Measurements from ENCODE around the gene NFASC. TPM values are rescaled to one million over a fixed set of nuclear protein-coding genes. Genes with fewer than 3 reads are reported as not detected.

Gene NFASC
- total RNA-seq, 1 experiment from 2014 or later, result 1.6 TPM

DNA sequence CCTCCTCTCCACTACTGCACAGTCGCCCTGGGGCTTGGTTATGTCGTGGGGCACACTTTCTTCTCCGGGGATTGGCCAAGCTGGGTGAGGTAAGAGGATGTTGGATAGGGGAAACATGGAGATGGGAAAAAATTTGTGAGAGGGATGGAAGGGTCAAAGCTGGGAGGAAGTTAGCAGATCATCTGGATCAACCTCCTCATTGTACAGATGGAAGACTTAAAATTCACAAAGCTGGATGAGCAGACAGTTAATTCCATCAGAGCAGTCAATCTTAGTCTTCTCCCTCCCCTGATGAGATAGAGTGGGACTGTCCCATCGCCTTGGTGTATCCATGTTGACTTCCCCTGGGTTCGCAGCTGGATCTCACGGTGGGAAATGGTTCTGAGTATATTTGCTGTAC is 102.8 kb downstream of the NFASC start:
- Histone ChIP-seq H3K4me1 (ENCODE audit: insufficient read depth, low read length) (peaks cover 5% of the 10 kb centered on the region), H3K9me3 (ENCODE audit: low read length) (no peaks in the 10 kb centered on the region), H3K4me3 (ENCODE audit: low read length) (no peak overlapping the region), H3K27ac (ENCODE audit: low read length) (no peak overlapping the region), H3K4me2 (ENCODE audit: low read length) (no peak overlapping the region), H4K20me1 (ENCODE audit: low read length) (no peaks in the 10 kb centered on the region), H3K9ac (ENCODE audit: low read length) (no peak overlapping the region), H3F3A (ENCODE audit: low read length, unreplicated experiment) (no peaks in the 10 kb centered on the region), H3K27me3 (ENCODE audit: low read length) (peaks cover 7% of the 10 kb centered on the region; the same call in 1 of the 2 replicates), H3K79me2 (ENCODE audit: low read length) (no peaks in the 10 kb centered on the region), H3K36me3 (ENCODE audit: low read depth, low read length) (no peaks in the 10 kb centered on the region), H2AFZ (ENCODE audit: low read length) (no peak overlapping the region), H3K9me2 (replicated peaks; ENCODE audit: low read length) (no peaks in the 10 kb centered on the region)
- no TSS peak for BruUV-seq (replicated peaks)
- ChIA-PET CTCF (interaction anchor here (0.6 to 1.6 kb wide), 2 partner anchors 88 to 163 kb away, joined by 4 to 6 read pairs; no protein-coding TSS in a partner anchor), POLR2A (ENCODE audit: unreplicated experiment) (no interaction called here)
- TF ChIP-seq EZH2 (IDR thresholded peaks at IDR 0.05; ENCODE audit: low read length, unreplicated experiment), result no peak
- TF ChIP-seq, protein P1, sequence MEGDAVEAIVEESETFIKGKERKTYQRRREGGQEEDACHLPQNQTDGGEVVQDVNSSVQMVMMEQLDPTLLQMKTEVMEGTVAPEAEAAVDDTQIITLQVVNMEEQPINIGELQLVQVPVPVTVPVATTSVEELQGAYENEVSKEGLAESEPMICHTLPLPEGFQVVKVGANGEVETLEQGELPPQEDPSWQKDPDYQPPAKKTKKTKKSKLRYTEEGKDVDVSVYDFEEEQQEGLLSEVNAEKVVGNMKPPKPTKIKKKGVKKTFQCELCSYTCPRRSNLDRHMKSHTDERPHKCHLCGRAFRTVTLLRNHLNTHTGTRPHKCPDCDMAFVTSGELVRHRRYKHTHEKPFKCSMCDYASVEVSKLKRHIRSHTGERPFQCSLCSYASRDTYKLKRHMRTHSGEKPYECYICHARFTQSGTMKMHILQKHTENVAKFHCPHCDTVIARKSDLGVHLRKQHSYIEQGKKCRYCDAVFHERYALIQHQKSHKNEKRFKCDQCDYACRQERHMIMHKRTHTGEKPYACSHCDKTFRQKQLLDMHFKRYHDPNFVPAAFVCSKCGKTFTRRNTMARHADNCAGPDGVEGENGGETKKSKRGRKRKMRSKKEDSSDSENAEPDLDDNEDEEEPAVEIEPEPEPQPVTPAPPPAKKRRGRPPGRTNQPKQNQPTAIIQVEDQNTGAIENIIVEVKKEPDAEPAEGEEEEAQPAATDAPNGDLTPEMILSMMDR (conservative IDR thresholded peaks at IDR 0.05; ENCODE audit: low read depth, low read length), result no peak
- no peak for TF ChIP-seq EZH2phosphoT487 (IDR thresholded peaks at IDR 0.05; ENCODE audit: borderline replicate concordance, low read length)
- DNase-seq (no peak), ATAC-seq (no peak)
- intact Hi-C loops (cut with micrococcal nuclease), result no loop called here

DNA sequence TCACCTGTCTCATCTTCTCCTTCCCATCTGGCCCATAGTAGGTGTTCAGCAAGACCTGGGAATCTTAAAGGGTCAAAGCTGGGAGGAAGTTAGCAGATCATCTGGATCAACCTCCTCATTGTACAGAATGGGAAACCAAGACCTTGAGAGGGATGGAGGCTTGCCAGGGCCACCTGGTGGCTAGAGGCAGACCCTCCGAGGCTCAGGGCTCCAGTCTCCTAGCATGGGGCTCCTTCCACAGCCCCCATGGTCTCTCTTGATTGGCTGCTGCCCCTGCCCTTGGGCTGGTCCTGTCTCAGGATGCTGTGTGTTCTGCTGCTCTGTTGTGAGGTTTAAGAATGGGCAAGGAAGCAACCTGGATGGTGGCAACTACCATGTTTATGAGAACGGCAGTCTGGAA is 103.7 kb downstream of the NFASC start:
- POLR2A ChIA-PET (ENCODE audit: unreplicated experiment), result no interaction called here

DNA sequence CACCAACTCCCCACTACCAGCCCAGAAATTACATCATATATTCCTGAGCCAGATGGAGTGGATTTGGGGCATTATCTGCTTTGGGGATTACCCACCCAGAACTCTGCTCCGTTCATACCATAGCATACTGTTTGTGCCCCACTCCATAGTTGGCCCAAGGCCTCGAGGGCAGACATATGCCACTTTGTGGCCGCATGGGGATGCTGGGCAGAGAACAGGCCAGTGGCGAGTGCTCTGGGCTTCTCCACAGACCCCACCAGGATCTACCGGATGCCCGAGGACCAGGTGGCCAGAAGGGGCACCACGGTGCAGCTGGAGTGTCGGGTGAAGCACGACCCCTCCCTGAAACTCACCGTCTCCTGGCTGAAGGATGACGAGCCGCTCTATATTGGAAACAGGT is 104.4 kb downstream of the NFASC start:
- no peaks in the 10 kb centered on the region for H3K9me3 ChIP-seq (ENCODE audit: low read length)
- no peaks in the 10 kb centered on the region for H4K20me1 ChIP-seq (ENCODE audit: low read length)
- no peak overlapping the region for H2AFZ ChIP-seq (ENCODE audit: low read length)
- no peaks in the 10 kb centered on the region for H3F3A ChIP-seq (ENCODE audit: low read length, unreplicated experiment)
- no peak overlapping the region for H3K4me3 ChIP-seq (ENCODE audit: low read length)
- TF ChIP-seq, protein P1 (conservative IDR thresholded peaks at IDR 0.05; ENCODE audit: low read depth, low read length), result no peak
- TF ChIP-seq EZH2phosphoT487 (IDR thresholded peaks at IDR 0.05; ENCODE audit: borderline replicate concordance, low read length) (no peak), EZH2 (IDR thresholded peaks at IDR 0.05; ENCODE audit: low read length, unreplicated experiment) (no peak)
- no peak overlapping the region for H3K9ac ChIP-seq (ENCODE audit: low read length)
- H3K27me3 ChIP-seq (ENCODE audit: low read length), result peaks cover 19% of the 10 kb centered on the region
- no peak overlapping the region for H3K27ac ChIP-seq (ENCODE audit: low read length)
- peaks cover 5% of the 10 kb centered on the region for H3K4me1 ChIP-seq (ENCODE audit: insufficient read depth, low read length)
- no peak overlapping the region for H3K4me2 ChIP-seq (ENCODE audit: low read length)
- no TSS peak for BruUV-seq (replicated peaks)
- DNase-seq (no peak), ATAC-seq (no peak)
- ChIA-PET CTCF (interaction anchor here (1.0 kb wide), 1 partner anchor 86 kb away, joined by 18 read pairs; no protein-coding TSS in a partner anchor), POLR2A (ENCODE audit: unreplicated experiment) (no interaction called here)
- no peaks in the 10 kb centered on the region for H3K36me3 ChIP-seq (ENCODE audit: low read depth, low read length)
- intact Hi-C loops (cut with micrococcal nuclease), result loop anchor here (1.0 kb wide), 2 partner anchors 86 to 281 kb away; no protein-coding TSS in a partner anchor
- no peaks in the 10 kb centered on the region for H3K79me2 ChIP-seq (ENCODE audit: low read length)
- H3K9me2 ChIP-seq (replicated peaks; ENCODE audit: low read length), result no peaks in the 10 kb centered on the region

More for the DNA sequence above, 103.7 kb downstream of the NFASC start:
- TF ChIP-seq, protein P1 (conservative IDR thresholded peaks at IDR 0.05; ENCODE audit: low read depth, low read length), result no peak
- TF ChIP-seq EZH2 (IDR thresholded peaks at IDR 0.05; ENCODE audit: low read length, unreplicated experiment) (no peak), EZH2phosphoT487 (IDR thresholded peaks at IDR 0.05; ENCODE audit: borderline replicate concordance, low read length) (no peak)
- no peaks in the 10 kb centered on the region for H4K20me1 ChIP-seq (ENCODE audit: low read length)
- no peaks in the 10 kb centered on the region for H3K9me3 ChIP-seq (ENCODE audit: low read length)
- H3K4me1 ChIP-seq (ENCODE audit: insufficient read depth, low read length), result peaks cover 5% of the 10 kb centered on the region
- no TSS peak for BruUV-seq (replicated peaks)
- H3K9ac ChIP-seq (ENCODE audit: low read length), result no peak overlapping the region
- H3K36me3 ChIP-seq (ENCODE audit: low read depth, low read length), result no peaks in the 10 kb centered on the region
- no peaks in the 10 kb centered on the region for H3F3A ChIP-seq (ENCODE audit: low read length, unreplicated experiment)
- no peak overlapping the region for H3K4me2 ChIP-seq (ENCODE audit: low read length)
- DNase-seq, result no peak
- intact Hi-C loops (cut with micrococcal nuclease), result no loop called here
- H3K79me2 ChIP-seq (ENCODE audit: low read length), result no peaks in the 10 kb centered on the region
- H3K27me3 ChIP-seq (ENCODE audit: low read length), result peaks cover 12% of the 10 kb centered on the region
- H3K27ac ChIP-seq (ENCODE audit: low read length), result no peak overlapping the region
- CTCF ChIA-PET, result interaction anchor here (1.6 kb wide), 1 partner anchor 87 kb away, joined by 6 read pairs; no protein-coding TSS in a partner anchor
- H3K4me3 ChIP-seq (ENCODE audit: low read length), result no peak overlapping the region
- no peak for ATAC-seq
- no peaks in the 10 kb centered on the region for H3K9me2 ChIP-seq (replicated peaks; ENCODE audit: low read length)
- H2AFZ ChIP-seq (ENCODE audit: low read length), result no peak overlapping the region
